Body of pancreas (tissue), 4 donors: ENCODE data around the gene ARHGAP26. TPM values are rescaled to one million over a fixed set of nuclear protein-coding genes. Genes with fewer than 3 reads are reported as not detected.

Experiments used
- ATAC-seq: fragments of 150-250 bp; one replicate; pipeline ENCODE4 v1.9.1; 2016
- DNase-seq, 4 donors: peaks; one replicate each; pipeline ENCODE4 v3.0.0-alpha.2; 2019
- H3K27ac ChIP-seq, 4 donors: fragments of 200-600 bp; sonication (generic); 1 replicate in 3 of 4; 2 replicates in 1 of 4; pipeline versions ENCODE4 v1.5.1 to v1.6.1; 2016 to 2019; ENCODE audit warnings: mild to moderate bottlenecking in 1 of 4, mixed read lengths in 1 of 4, moderate library complexity in 1 of 4
- H3K27me3 ChIP-seq, 2 donors: fragments of 200-600 bp; sonication (generic); one replicate each; pipeline ENCODE4 v1.6.0; 2016; ENCODE audit warnings: mild to moderate bottlenecking in 1 of 2
- H3K36me3 ChIP-seq, 2 donors: fragments of 200-600 bp; sonication (generic); replicated peaks in 1 of 2; 2 replicates each; pipeline ENCODE4 v1.5.1; 2016; ENCODE audit warnings: low read depth in 2 of 2; ENCODE audit not compliant: insufficient read depth in 1 of 2
- H3K4me1 ChIP-seq: fragments of 200-600 bp; sonication (generic); one replicate; pipeline ENCODE4 v1.6.0; 2016
- H3K4me3 ChIP-seq, 2 donors: fragments of 200-600 bp; sonication (generic); 1 replicate in 1 of 2; 2 replicates in 1 of 2; pipeline ENCODE4 v1.5.1; 2016 to 2019
- H3K9me3 ChIP-seq, 3 donors: fragments of 200-600 bp; sonication (generic); 1 replicate in 2 of 3; 2 replicates in 1 of 3; pipeline ENCODE4 v1.5.1; 2016
- POLR2A ChIP-seq, 3 donors: fragments of 450-650 bp; IDR thresholded peaks; one replicate each; pipeline ENCODE4 v1.6.1; 2016; ENCODE audit warnings: antibody characterized with exemption in 3 of 3, mild to moderate bottlenecking in 2 of 3
- WGBS, 2 donors: methylation state at CpG; one replicate each; pipeline ENCODE4 v1.1.5; 2017; 5-methylcytosine and 5-hydroxymethylcytosine counted together
- intact Hi-C: fragments of 100-400 bp; cut with DNase I; formaldehyde crosslinking; loops from one replicate; pipeline ENCODE4 v1.15.1; 2023
- total RNA-seq, 2 donors: library from RNA; depleted of rRNA; stranded (reverse); fragments of >200 nt; gene quantifications; one replicate each; pipeline ENCODE4 v1.1.0, GENCODE V29; 2016
- TF ChIP-seq, protein P1 (sequence below), 7 experiments: fragments of 450-650 bp in 4 of 7; fragments of 200-600 bp in 3 of 7; sonication (generic) in 3 of 7; IDR thresholded peaks; one replicate each; pipeline ENCODE4 v1.5.1; 2016 to 2019; ENCODE audit warnings: antibody characterized with exemption in 7 of 7

ARHGAP26 gene
- total RNA-seq, 2 donors from 2014 or later = 12.5 to 14.2 TPM

DNA sequence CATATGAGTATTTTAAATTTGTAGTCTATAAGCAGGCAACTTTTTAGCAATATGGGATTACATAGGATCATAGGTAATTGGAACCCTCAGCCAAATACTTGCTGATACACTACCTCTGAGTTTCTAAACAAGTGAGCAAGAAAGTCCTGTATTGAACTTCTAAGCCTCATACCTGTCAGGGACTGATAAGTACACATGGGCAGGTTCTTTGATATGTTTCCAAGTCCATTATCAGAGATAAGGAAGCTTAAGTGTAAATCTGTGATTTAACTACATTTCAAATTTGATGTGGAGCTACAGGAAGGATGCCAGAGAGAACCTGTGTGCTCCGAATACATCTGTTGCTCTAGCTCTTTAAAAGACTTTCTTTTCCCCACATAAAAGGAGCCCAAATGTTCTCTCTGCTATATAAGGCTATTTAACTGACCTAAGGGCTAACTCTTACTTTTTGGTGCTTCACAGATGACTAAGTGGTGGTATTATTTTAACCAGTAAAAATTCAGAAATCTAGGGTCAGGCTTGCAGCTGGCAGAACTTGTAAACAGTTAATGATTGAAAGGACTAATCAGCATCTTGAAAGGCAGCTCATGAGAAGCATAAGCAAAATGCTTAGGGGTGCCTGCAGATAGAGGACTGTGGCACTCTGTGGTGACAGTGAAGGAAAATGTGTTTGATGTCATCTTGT, 404.7 kb downstream of the ARHGAP26 start:
- H3K4me1 ChIP-seq = peaks cover 5% of the 10 kb centered on the region
- H3K9me3 ChIP-seq = no peaks in the 10 kb centered on the region
- DNase-seq (no peak), ATAC-seq (no peak)
- TF ChIP-seq, protein P1, sequence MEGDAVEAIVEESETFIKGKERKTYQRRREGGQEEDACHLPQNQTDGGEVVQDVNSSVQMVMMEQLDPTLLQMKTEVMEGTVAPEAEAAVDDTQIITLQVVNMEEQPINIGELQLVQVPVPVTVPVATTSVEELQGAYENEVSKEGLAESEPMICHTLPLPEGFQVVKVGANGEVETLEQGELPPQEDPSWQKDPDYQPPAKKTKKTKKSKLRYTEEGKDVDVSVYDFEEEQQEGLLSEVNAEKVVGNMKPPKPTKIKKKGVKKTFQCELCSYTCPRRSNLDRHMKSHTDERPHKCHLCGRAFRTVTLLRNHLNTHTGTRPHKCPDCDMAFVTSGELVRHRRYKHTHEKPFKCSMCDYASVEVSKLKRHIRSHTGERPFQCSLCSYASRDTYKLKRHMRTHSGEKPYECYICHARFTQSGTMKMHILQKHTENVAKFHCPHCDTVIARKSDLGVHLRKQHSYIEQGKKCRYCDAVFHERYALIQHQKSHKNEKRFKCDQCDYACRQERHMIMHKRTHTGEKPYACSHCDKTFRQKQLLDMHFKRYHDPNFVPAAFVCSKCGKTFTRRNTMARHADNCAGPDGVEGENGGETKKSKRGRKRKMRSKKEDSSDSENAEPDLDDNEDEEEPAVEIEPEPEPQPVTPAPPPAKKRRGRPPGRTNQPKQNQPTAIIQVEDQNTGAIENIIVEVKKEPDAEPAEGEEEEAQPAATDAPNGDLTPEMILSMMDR (IDR thresholded peaks at IDR 0.05) = no peak
- TF ChIP-seq POLR2A (IDR thresholded peaks at IDR 0.05) = no peak
- 12 to 24% methylated on average over 1 of the region's 1 CpG for WGBS, 2 donors
- no peak overlapping the region for H3K4me3 ChIP-seq
- intact Hi-C loops = no loop called here
- H3K27me3 ChIP-seq = no peaks in the 10 kb centered on the region
- no peak overlapping the region for H3K27ac ChIP-seq
- H3K36me3 ChIP-seq = no peaks in the 10 kb centered on the region

DNA sequence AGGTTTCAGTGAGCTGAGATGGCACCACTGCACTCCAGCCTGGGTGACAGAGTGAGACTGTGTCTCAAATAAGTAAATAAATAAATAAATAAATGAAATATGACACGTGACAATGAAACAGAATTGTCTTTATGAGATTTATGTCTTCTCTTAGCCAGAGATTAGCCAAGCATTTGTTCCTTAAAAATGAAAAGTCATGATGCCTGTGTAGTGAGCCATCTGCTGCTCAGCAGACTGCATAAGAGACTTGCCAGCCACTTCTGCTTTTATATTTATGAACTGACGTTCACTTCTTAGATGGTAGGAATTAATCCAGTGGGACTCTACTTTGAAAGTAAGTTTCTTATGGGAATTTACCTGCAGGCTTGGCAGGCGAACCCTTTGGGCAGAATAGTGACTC, 405.9 kb downstream of the ARHGAP26 start:
- whole genome bisulfite sequencing, 2 donors = 70 to 80% methylated on average over 3 of the region's 3 CpGs
- intact Hi-C loops = no loop called here
- no peak overlapping the region for H3K4me3 ChIP-seq
- no peaks in the 10 kb centered on the region for H3K9me3 ChIP-seq
- ATAC-seq (no peak), DNase-seq (no peak)
- H3K36me3 ChIP-seq = no peaks in the 10 kb centered on the region
- H3K4me1 ChIP-seq = peaks cover 5% of the 10 kb centered on the region
- no peak for TF ChIP-seq POLR2A (IDR thresholded peaks at IDR 0.05)
- TF ChIP-seq, protein P1 (IDR thresholded peaks at IDR 0.05) = no peak
- H3K27me3 ChIP-seq = no peaks in the 10 kb centered on the region
- H3K27ac ChIP-seq = no peak overlapping the region

DNA sequence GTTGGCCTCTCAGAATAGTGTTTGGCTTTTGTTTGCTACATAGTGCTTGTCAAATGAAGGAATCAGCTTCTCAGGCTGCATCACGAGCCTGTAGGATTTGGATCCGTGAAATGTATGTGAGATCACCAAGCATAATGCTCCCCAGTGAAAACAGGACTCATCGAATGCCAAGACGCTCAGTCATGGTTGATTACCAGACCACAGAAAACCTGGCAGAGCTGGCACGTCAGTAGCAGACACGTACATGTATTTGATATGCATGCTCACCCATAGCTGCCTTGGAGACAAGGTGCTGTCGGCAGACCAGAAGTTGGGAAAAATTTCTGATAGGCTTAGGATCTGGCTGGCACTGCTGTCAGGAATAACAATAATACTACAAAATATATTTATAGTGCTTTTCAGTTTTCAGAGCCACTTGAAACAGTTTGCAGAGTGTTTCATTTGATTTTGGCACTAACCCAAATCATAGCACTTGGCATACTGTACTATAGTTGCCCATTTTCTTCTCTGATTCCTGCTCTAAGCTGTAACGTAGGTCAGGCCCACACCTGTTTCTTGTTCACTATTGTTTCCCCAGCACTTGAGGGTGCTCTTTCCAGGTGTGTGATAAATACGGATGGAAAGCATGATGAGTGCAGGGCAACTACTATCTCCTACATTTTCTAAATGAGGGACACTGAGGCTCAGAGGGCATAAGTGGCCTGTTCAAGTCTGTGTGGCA, 407.2 kb downstream of the ARHGAP26 start:
- 91 to 92% methylated on average over 9 of the region's 9 CpGs for WGBS, 2 donors
- no peak for ATAC-seq
- DNase-seq = no peak
- no peak for TF ChIP-seq POLR2A (IDR thresholded peaks at IDR 0.05)
- TF ChIP-seq, protein P1 (IDR thresholded peaks at IDR 0.05) = no peak
- Histone ChIP-seq H3K4me1 (peaks cover 7% of the 10 kb centered on the region), H3K4me3 (no peak overlapping the region), H3K27me3 (no peaks in the 10 kb centered on the region), H3K9me3 (no peaks in the 10 kb centered on the region), H3K36me3 (no peaks in the 10 kb centered on the region), H3K27ac (no peak overlapping the region)
- intact Hi-C loops = no loop called here

DNA sequence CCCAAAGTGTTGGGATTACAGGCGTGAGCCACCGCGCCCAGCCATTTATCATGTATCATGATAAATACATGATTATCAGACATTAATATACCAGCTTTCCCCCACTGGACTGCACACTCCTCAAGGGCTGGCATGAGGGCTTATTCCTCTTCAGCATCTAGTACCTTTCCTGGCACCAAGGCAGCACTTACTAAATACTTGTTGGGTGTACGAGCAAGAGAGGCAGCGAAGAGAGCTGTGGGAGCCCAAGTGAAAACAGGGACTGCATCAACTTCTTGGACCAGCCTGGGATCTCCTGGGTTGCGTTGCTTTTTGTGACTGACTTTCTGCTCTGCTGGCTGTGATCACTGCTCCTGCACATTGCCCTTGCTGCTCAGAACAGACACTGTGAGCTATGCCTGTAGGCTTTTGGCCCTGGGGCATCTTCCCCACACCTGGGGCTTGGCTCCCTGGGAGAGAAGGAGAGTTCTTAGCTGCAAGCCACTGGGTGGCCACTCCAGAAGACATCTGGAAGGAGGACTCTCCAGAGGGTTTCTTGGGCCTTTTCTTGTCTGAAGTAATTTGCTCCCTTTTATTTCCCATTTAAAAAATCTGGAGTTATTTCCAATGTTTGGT, 409.1 kb downstream of the ARHGAP26 start:
- intact Hi-C loops = no loop called here
- 93 to 94% methylated on average over 6 of the region's 6 CpGs for WGBS, 2 donors

More for the DNA sequence above, 409.1 kb downstream of the ARHGAP26 start:
- no peak overlapping the region for H3K27ac ChIP-seq
- no peak overlapping the region for H3K4me3 ChIP-seq
- no peak for TF ChIP-seq POLR2A (IDR thresholded peaks at IDR 0.05)
- TF ChIP-seq, protein P1 (IDR thresholded peaks at IDR 0.05) = no peak
- H3K9me3 ChIP-seq = no peaks in the 10 kb centered on the region
- no peaks in the 10 kb centered on the region for H3K27me3 ChIP-seq
- H3K36me3 ChIP-seq = no peaks in the 10 kb centered on the region
- DNase-seq (no peak), ATAC-seq (no peak)
- H3K4me1 ChIP-seq = peaks cover 20% of the 10 kb centered on the region
